H1 (cell line): ENCODE results near the gene PACSIN1. TPM values are rescaled to one million over a fixed set of nuclear protein-coding genes. Genes with fewer than 3 reads are reported as not detected.

Source experiments
- ASH2L ChIP-seq: fragments of 200-600, 300-600 bp; sonication (generic); IDR thresholded peaks from one replicate; pipeline ENCODE4 v1.7.1; 2017; ENCODE audit warnings: low read length
- EP300 ChIP-seq, 2 experiments: IDR thresholded peaks; 1 replicate in 1 of 2; 2 replicates in 1 of 2; pipeline ENCODE4 v1.6.1; 2011 to 2012; ENCODE audit warnings: low read depth in 2 of 2, low read length in 2 of 2, mild to moderate bottlenecking in 2 of 2, borderline replicate concordance in 1 of 2, inconsistent platforms in 1 of 2, moderate library complexity in 1 of 2
- FOSL1 ChIP-seq: IDR thresholded peaks from 2 replicates; pipeline ENCODE4 v1.6.1; 2011; ENCODE audit warnings: mild to moderate bottlenecking, low read depth, low read length, moderate library complexity; ENCODE audit not compliant: insufficient read depth
- NANOG ChIP-seq: IDR thresholded peaks from 2 replicates; pipeline ENCODE4 v1.6.1; 2011; ENCODE audit warnings: low read length, low read depth, mild to moderate bottlenecking, inconsistent platforms; ENCODE audit not compliant: insufficient read depth, poor library complexity, severe bottlenecking
- POU5F1 ChIP-seq: IDR thresholded peaks from 2 replicates; pipeline ENCODE4 v1.6.1; 2011; ENCODE audit warnings: low read depth, mild to moderate bottlenecking, low read length, moderate library complexity
- SIRT6 ChIP-seq: IDR thresholded peaks from one replicate; pipeline ENCODE4 v1.7.1; 2012; ENCODE audit warnings: low read length, inconsistent platforms
- polyA plus RNA-seq, 7 experiments: library from polyadenylated mRNA; depleted of rRNA in 3 of 7; stranded (reverse) in 5 of 7; unstranded in 2 of 7; fragments of >200 nt in 5 of 7; fragments of 200-250 nt in 2 of 7; gene quantifications; 1 replicate in 5 of 7; 2 replicates in 1 of 7; 4 replicates in 1 of 7; pipeline versions ENCODE4 v1.2.1 to v1.2.3, GENCODE V29; 2011 to 2013; ENCODE audit warnings: missing spikeins in 2 of 7, mixed read lengths in 2 of 7
- total RNA-seq: library from RNA; stranded (reverse); fragmentation: NEBNext Ultra II Directional; extraction: Animal tissue kit (Norgen Biotek cat#: 25700); gene quantifications from 2 replicates; pipeline ENCODE4 v1.2.1, GENCODE V29; 2021
- TF ChIP-seq, protein P1 (sequence below): fragments of 300-600 bp; sonication (generic); IDR thresholded peaks from 2 replicates; pipeline ENCODE4 v1.7.1; 2012; ENCODE audit warnings: low read length, moderate library complexity, mild to moderate bottlenecking, inconsistent platforms; ENCODE audit not compliant: insufficient replicate concordance
- TF ChIP-seq, protein P2 (sequence below), 3 experiments: IDR thresholded peaks; 1 replicate in 2 of 3; 2 replicates in 1 of 3; pipeline versions ENCODE4 v1.5.1 to v1.6.1; 2011; ENCODE audit warnings: low read length in 3 of 3, mild to moderate bottlenecking in 3 of 3, inconsistent platforms in 2 of 3, low read depth in 1 of 3, moderate library complexity in 1 of 3; ENCODE audit not compliant: insufficient read depth in 1 of 3; ENCODE audit errors: control extremely low read depth in 1 of 3

PACSIN1 gene
- total and polyA plus RNA-seq, 2 of the 8 experiments (the other 6 are each of a cell fraction or from before 2014, with no cell fraction given): 5.9 to 11.1 TPM

- TF ChIP-seq, protein P1, sequence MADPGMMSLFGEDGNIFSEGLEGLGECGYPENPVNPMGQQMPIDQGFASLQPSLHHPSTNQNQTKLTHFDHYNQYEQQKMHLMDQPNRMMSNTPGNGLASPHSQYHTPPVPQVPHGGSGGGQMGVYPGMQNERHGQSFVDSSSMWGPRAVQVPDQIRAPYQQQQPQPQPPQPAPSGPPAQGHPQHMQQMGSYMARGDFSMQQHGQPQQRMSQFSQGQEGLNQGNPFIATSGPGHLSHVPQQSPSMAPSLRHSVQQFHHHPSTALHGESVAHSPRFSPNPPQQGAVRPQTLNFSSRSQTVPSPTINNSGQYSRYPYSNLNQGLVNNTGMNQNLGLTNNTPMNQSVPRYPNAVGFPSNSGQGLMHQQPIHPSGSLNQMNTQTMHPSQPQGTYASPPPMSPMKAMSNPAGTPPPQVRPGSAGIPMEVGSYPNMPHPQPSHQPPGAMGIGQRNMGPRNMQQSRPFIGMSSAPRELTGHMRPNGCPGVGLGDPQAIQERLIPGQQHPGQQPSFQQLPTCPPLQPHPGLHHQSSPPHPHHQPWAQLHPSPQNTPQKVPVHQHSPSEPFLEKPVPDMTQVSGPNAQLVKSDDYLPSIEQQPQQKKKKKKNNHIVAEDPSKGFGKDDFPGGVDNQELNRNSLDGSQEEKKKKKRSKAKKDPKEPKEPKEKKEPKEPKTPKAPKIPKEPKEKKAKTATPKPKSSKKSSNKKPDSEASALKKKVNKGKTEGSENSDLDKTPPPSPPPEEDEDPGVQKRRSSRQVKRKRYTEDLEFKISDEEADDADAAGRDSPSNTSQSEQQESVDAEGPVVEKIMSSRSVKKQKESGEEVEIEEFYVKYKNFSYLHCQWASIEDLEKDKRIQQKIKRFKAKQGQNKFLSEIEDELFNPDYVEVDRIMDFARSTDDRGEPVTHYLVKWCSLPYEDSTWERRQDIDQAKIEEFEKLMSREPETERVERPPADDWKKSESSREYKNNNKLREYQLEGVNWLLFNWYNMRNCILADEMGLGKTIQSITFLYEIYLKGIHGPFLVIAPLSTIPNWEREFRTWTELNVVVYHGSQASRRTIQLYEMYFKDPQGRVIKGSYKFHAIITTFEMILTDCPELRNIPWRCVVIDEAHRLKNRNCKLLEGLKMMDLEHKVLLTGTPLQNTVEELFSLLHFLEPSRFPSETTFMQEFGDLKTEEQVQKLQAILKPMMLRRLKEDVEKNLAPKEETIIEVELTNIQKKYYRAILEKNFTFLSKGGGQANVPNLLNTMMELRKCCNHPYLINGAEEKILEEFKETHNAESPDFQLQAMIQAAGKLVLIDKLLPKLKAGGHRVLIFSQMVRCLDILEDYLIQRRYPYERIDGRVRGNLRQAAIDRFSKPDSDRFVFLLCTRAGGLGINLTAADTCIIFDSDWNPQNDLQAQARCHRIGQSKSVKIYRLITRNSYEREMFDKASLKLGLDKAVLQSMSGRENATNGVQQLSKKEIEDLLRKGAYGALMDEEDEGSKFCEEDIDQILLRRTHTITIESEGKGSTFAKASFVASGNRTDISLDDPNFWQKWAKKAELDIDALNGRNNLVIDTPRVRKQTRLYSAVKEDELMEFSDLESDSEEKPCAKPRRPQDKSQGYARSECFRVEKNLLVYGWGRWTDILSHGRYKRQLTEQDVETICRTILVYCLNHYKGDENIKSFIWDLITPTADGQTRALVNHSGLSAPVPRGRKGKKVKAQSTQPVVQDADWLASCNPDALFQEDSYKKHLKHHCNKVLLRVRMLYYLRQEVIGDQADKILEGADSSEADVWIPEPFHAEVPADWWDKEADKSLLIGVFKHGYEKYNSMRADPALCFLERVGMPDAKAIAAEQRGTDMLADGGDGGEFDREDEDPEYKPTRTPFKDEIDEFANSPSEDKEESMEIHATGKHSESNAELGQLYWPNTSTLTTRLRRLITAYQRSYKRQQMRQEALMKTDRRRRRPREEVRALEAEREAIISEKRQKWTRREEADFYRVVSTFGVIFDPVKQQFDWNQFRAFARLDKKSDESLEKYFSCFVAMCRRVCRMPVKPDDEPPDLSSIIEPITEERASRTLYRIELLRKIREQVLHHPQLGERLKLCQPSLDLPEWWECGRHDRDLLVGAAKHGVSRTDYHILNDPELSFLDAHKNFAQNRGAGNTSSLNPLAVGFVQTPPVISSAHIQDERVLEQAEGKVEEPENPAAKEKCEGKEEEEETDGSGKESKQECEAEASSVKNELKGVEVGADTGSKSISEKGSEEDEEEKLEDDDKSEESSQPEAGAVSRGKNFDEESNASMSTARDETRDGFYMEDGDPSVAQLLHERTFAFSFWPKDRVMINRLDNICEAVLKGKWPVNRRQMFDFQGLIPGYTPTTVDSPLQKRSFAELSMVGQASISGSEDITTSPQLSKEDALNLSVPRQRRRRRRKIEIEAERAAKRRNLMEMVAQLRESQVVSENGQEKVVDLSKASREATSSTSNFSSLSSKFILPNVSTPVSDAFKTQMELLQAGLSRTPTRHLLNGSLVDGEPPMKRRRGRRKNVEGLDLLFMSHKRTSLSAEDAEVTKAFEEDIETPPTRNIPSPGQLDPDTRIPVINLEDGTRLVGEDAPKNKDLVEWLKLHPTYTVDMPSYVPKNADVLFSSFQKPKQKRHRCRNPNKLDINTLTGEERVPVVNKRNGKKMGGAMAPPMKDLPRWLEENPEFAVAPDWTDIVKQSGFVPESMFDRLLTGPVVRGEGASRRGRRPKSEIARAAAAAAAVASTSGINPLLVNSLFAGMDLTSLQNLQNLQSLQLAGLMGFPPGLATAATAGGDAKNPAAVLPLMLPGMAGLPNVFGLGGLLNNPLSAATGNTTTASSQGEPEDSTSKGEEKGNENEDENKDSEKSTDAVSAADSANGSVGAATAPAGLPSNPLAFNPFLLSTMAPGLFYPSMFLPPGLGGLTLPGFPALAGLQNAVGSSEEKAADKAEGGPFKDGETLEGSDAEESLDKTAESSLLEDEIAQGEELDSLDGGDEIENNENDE: no peak
- TF ChIP-seq, protein P2, sequence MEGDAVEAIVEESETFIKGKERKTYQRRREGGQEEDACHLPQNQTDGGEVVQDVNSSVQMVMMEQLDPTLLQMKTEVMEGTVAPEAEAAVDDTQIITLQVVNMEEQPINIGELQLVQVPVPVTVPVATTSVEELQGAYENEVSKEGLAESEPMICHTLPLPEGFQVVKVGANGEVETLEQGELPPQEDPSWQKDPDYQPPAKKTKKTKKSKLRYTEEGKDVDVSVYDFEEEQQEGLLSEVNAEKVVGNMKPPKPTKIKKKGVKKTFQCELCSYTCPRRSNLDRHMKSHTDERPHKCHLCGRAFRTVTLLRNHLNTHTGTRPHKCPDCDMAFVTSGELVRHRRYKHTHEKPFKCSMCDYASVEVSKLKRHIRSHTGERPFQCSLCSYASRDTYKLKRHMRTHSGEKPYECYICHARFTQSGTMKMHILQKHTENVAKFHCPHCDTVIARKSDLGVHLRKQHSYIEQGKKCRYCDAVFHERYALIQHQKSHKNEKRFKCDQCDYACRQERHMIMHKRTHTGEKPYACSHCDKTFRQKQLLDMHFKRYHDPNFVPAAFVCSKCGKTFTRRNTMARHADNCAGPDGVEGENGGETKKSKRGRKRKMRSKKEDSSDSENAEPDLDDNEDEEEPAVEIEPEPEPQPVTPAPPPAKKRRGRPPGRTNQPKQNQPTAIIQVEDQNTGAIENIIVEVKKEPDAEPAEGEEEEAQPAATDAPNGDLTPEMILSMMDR (IDR thresholded peaks at IDR 0.05; ENCODE audit: control extremely low read depth in 1 of 3, insufficient read depth in 1 of 3, low read depth in 1 of 3, low read length in 3 of 3): no peak
- TF ChIP-seq FOSL1: no peak
- TF ChIP-seq SIRT6: no peak
- no peak for TF ChIP-seq ASH2L
- TF ChIP-seq EP300 (IDR thresholded peaks at IDR 0.05; ENCODE audit: borderline replicate concordance in 1 of 2, low read depth in 2 of 2, low read length in 2 of 2): no peak
- no peak for TF ChIP-seq POU5F1
- no peak for TF ChIP-seq NANOG
Observed at GRCh38 chr6:34489207-34489805, 23.4 kb downstream of the PACSIN1 start (continued).
